H9 (cell line): ENCODE data around the gene RNU7-1. TPM values are rescaled to one million over a fixed set of nuclear protein-coding genes. Genes with fewer than 3 reads are reported as not detected.

ENCODE experiments used
- DNase-seq: peaks from one replicate; pipeline ENCODE4 v3.0.0-alpha.2; 2017
- H2AFZ ChIP-seq: one replicate; pipeline ENCODE4 v1.6.1; 2013; ENCODE audit warnings: mild to moderate bottlenecking, low read length, control low read depth, moderate library complexity
- H2AK5ac ChIP-seq: 2 replicates; pipeline ENCODE4 v1.6.1; 2013; ENCODE audit warnings: low read length, control low read depth, mixed read lengths; ENCODE audit not compliant: insufficient read length
- H2BK120ac ChIP-seq: one replicate; pipeline ENCODE4 v1.6.1; 2013; ENCODE audit warnings: low read depth, mild to moderate bottlenecking, low read length, control low read depth, inconsistent platforms; ENCODE audit not compliant: poor library complexity, severe bottlenecking
- H2BK12ac ChIP-seq: 2 replicates; pipeline ENCODE4 v1.6.1; 2013; ENCODE audit warnings: low read length, control low read depth, mixed read lengths, low read depth; ENCODE audit not compliant: insufficient read length
- H2BK15ac ChIP-seq: 2 replicates; pipeline ENCODE4 v1.6.1; 2013; ENCODE audit warnings: low read depth, low read length, control low read depth
- H2BK20ac ChIP-seq: one replicate; pipeline ENCODE4 v1.6.1; 2013; ENCODE audit warnings: low read depth, mild to moderate bottlenecking, low read length, control low read depth, inconsistent platforms; ENCODE audit not compliant: poor library complexity, severe bottlenecking
- H2BK5ac ChIP-seq: 2 replicates; pipeline ENCODE4 v1.6.1; 2013; ENCODE audit warnings: low read length, control low read depth, mixed read lengths; ENCODE audit not compliant: insufficient read length
- H3K14ac ChIP-seq: 2 replicates; pipeline ENCODE4 v1.6.1; 2013; ENCODE audit warnings: low read length, control low read depth; ENCODE audit not compliant: insufficient read depth
- H3K18ac ChIP-seq: 2 replicates; pipeline ENCODE4 v1.6.1; 2013; ENCODE audit warnings: low read depth, mild to moderate bottlenecking, mixed read lengths, low read length, control low read depth; ENCODE audit not compliant: insufficient read length
- H3K23ac ChIP-seq: 2 replicates; pipeline ENCODE4 v1.6.1; 2013; ENCODE audit warnings: low read length, control low read depth, mixed read lengths, low read depth; ENCODE audit not compliant: insufficient read length
- H3K23me2 ChIP-seq: 2 replicates; pipeline ENCODE4 v1.6.1; 2013; ENCODE audit warnings: low read depth, mild to moderate bottlenecking, mixed read lengths, low read length, control low read depth; ENCODE audit not compliant: insufficient read length, poor library complexity, severe bottlenecking
- H3K27ac ChIP-seq: 2 replicates; pipeline ENCODE4 v1.5.1; 2013; ENCODE audit warnings: low read length, control low read depth, mixed read lengths, low read depth; ENCODE audit not compliant: insufficient read length
- H3K27me3 ChIP-seq: 2 replicates; pipeline ENCODE4 v1.6.1; 2013; ENCODE audit warnings: low read length, control low read depth, inconsistent platforms; ENCODE audit not compliant: insufficient read depth
- H3K4ac ChIP-seq: 2 replicates; pipeline ENCODE4 v1.6.1; 2013; ENCODE audit warnings: low read depth, mild to moderate bottlenecking, control low read depth, inconsistent platforms, low read length, moderate library complexity
- H3K4me1 ChIP-seq: 2 replicates; pipeline ENCODE4 v1.6.1; 2013; ENCODE audit warnings: low read length, control low read depth, inconsistent platforms; ENCODE audit not compliant: insufficient read depth
- H3K4me2 ChIP-seq: 2 replicates; pipeline ENCODE4 v1.6.1; 2013; ENCODE audit warnings: low read length, control low read depth, mixed read lengths; ENCODE audit not compliant: insufficient read length, insufficient read depth
- H3K56ac ChIP-seq: 2 replicates; pipeline ENCODE4 v1.6.1; 2013; ENCODE audit warnings: low read depth, mild to moderate bottlenecking, mixed read lengths, low read length, control low read depth; ENCODE audit not compliant: insufficient read length
- H3K79me1 ChIP-seq: 2 replicates; pipeline ENCODE4 v1.6.1; 2013; ENCODE audit warnings: low read depth, mild to moderate bottlenecking, moderate library complexity, low read length, control low read depth, inconsistent platforms; ENCODE audit not compliant: insufficient read depth, poor library complexity, severe bottlenecking
- H3K79me2 ChIP-seq: 2 replicates; pipeline ENCODE4 v1.6.1; 2013; ENCODE audit warnings: low read length, control low read depth, inconsistent platforms; ENCODE audit not compliant: insufficient read depth
- H3K9ac ChIP-seq: 2 replicates; pipeline ENCODE4 v1.6.1; 2013; ENCODE audit warnings: low read length, control low read depth, mixed read lengths; ENCODE audit not compliant: insufficient read length; ENCODE audit errors: extremely low read depth
- H3K9me3 ChIP-seq: one replicate; pipeline ENCODE4 v1.6.1; 2013; ENCODE audit warnings: low read depth, low read length, inconsistent platforms; ENCODE audit not compliant: control insufficient read depth
- H3T11ph ChIP-seq: one replicate; pipeline ENCODE4 v1.6.1; 2013; ENCODE audit warnings: mild to moderate bottlenecking, low read length, control low read depth, inconsistent platforms
- H4K20me1 ChIP-seq: one replicate; pipeline ENCODE4 v1.6.1; 2013; ENCODE audit not compliant: control insufficient read depth, insufficient read length, insufficient read depth
- H4K5ac ChIP-seq: 2 replicates; pipeline ENCODE4 v1.6.1; 2013; ENCODE audit warnings: low read depth, mild to moderate bottlenecking, mixed read lengths, low read length, control low read depth; ENCODE audit not compliant: insufficient read length
- H4K8ac ChIP-seq: replicated peaks from 2 replicates; pipeline ENCODE4 v1.6.1; 2013; ENCODE audit warnings: low read length, control low read depth, mixed read lengths, low read depth; ENCODE audit not compliant: insufficient read length
- H4K91ac ChIP-seq: 2 replicates; pipeline ENCODE4 v1.6.1; 2013; ENCODE audit warnings: low read depth, mild to moderate bottlenecking, moderate library complexity, mixed read lengths, low read length, control low read depth; ENCODE audit not compliant: insufficient read length
- H3K27ac Mint-ChIP-seq, 3 experiments: 2 replicates in 2 of 3; 3 replicates in 1 of 3; pipeline ENCODE4 v1.8.0; 2020 to 2021; ENCODE audit warnings: mixed read lengths in 3 of 3, mild to moderate bottlenecking in 1 of 3, moderate library complexity in 1 of 3
- H3K27me3 Mint-ChIP-seq: 2 replicates; pipeline ENCODE4 v1.8.0; 2021; ENCODE audit warnings: low read depth, mild to moderate bottlenecking, moderate library complexity, mixed read lengths
- H3K36me3 Mint-ChIP-seq, 3 experiments: 2 replicates in 2 of 3; 3 replicates in 1 of 3; pipeline ENCODE4 v1.8.0; 2020 to 2021; ENCODE audit warnings: low read depth in 3 of 3, mixed read lengths in 3 of 3; ENCODE audit not compliant: insufficient read depth in 1 of 3
- H3K4me1 Mint-ChIP-seq, 2 experiments: 2 replicates each; pipeline ENCODE4 v1.8.0; 2020; ENCODE audit warnings: mixed read lengths in 2 of 2
- H3K4me3 Mint-ChIP-seq, 2 experiments: 2 replicates in 1 of 2; 3 replicates in 1 of 2; pipeline ENCODE4 v1.8.0; 2020 to 2021; ENCODE audit warnings: mild to moderate bottlenecking in 2 of 2, mixed read lengths in 2 of 2, moderate library complexity in 1 of 2
- H3K9me3 Mint-ChIP-seq, 2 experiments: 2 replicates in 1 of 2; 3 replicates in 1 of 2; pipeline ENCODE4 v1.8.0; 2020; ENCODE audit warnings: mild to moderate bottlenecking in 2 of 2, mixed read lengths in 2 of 2, moderate library complexity in 1 of 2
- total RNA-seq: library from RNA; stranded (reverse); gene quantifications from 2 replicates; pipeline ENCODE4 v1.2.1, GENCODE V29; 2021
- TF ChIP-seq, protein P1 (sequence below): fragments of 200-600 bp; sonication (generic); conservative IDR thresholded peaks from 3 replicates; pipeline ENCODE4 v1.8.0; 2021; ENCODE audit warnings: antibody characterized with exemption, mild to moderate bottlenecking

The RNU7-1 gene
- total RNA-seq, 1 experiment from 2014 or later, result not detected

DNA sequence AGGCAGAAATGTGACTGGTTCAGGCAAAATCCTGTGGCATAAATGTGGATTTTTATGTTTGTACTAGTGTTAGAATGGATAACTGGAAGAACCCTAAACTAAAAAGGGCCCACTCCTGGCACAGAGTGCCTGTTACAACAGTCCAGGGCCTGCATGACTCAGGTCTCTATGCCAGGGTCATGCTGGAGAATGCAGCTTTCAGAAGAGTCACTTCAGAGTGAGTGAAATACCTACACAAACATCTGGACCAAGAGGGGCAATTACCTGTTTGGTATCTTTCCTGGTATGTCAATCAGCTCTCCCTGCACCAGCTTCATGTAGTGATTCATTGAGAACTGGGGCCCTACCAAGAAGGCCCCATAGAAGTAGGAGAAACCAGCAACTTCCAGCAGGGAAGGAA is 37.1 kb downstream of the RNU7-1 start:
- Histone ChIP-seq H2AK5ac (no peak overlapping the region), H2BK12ac (no peak overlapping the region), H3T11ph (no peak overlapping the region), H3K9me3 (no peaks in the 10 kb centered on the region), H2AFZ (no peak overlapping the region), H3K4ac (no peak overlapping the region), H2BK20ac (no peak overlapping the region), H3K18ac (no peak overlapping the region), H3K4me2 (no peak overlapping the region), H3K79me2 (no peaks in the 10 kb centered on the region), H2BK5ac (no peak overlapping the region), H3K9ac (no peak overlapping the region), H4K8ac (no peak overlapping the region), H3K27me3 (no peaks in the 10 kb centered on the region), H2BK120ac (no peak overlapping the region), H4K91ac (no peak overlapping the region), H3K23ac (no peak overlapping the region), H4K5ac (no peak overlapping the region), H2BK15ac (no peak overlapping the region), H3K4me1 (no peaks in the 10 kb centered on the region; the same call in 1 of the 2 replicates), H4K20me1 (no peaks in the 10 kb centered on the region), H3K14ac (no peak overlapping the region), H3K27ac (no peak overlapping the region), H3K23me2 (no peaks in the 10 kb centered on the region), H3K56ac (no peak overlapping the region), H3K79me1 (no peaks in the 10 kb centered on the region)
- Mint-ChIP-seq H3K27ac (no peak overlapping the region), H3K4me1 (peaks cover 3 to 10% of the 10 kb centered on the region in 2 experiments), H3K9me3 (no peaks in the 10 kb centered on the region), H3K4me3 (no peak overlapping the region), H3K27me3 (no peaks in the 10 kb centered on the region; the same call in 1 of the 2 replicates), H3K36me3 (peaks cover 16 to 63% (median 60%) of the 10 kb centered on the region in 3 experiments; a peak in 6 of 7 replicates)
- DNase-seq, result no peak
- TF ChIP-seq, protein P1, sequence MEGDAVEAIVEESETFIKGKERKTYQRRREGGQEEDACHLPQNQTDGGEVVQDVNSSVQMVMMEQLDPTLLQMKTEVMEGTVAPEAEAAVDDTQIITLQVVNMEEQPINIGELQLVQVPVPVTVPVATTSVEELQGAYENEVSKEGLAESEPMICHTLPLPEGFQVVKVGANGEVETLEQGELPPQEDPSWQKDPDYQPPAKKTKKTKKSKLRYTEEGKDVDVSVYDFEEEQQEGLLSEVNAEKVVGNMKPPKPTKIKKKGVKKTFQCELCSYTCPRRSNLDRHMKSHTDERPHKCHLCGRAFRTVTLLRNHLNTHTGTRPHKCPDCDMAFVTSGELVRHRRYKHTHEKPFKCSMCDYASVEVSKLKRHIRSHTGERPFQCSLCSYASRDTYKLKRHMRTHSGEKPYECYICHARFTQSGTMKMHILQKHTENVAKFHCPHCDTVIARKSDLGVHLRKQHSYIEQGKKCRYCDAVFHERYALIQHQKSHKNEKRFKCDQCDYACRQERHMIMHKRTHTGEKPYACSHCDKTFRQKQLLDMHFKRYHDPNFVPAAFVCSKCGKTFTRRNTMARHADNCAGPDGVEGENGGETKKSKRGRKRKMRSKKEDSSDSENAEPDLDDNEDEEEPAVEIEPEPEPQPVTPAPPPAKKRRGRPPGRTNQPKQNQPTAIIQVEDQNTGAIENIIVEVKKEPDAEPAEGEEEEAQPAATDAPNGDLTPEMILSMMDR, result no peak
